GM23338 (cell line): ENCODE measurements around the gene PCSK2. TPM values are rescaled to one million over a fixed set of nuclear protein-coding genes. Genes with fewer than 3 reads are reported as not detected.

Experiments used
- ATAC-seq: fragments of 200-7000 bp; cut with Tn5 transposase; 3 replicates; pipeline ENCODE4 v1.9.1; 2020
- DNase-seq: peaks from one replicate; pipeline ENCODE4 v3.0.0-alpha.2; 2015; ENCODE audit warnings: low spot score
- H2AFZ ChIP-seq: fragments of 200-600 bp; sonication (generic); 2 replicates; pipeline ENCODE4 v1.8.0; 2016; ENCODE audit warnings: antibody characterized with exemption, mild to moderate bottlenecking, moderate library complexity
- H3F3A ChIP-seq: fragments of 200-600 bp; sonication (generic); replicated peaks from 2 replicates; pipeline ENCODE4 v1.8.0; 2017; ENCODE audit warnings: antibody characterized with exemption, mixed run types, low read depth
- H3K27ac ChIP-seq: fragments of 200-600 bp; sonication (generic); 2 replicates; pipeline ENCODE4 v1.6.1; 2016; ENCODE audit warnings: low read depth
- H3K27me3 ChIP-seq: fragments of 200-600 bp; sonication (generic); 2 replicates; pipeline ENCODE4 v1.8.0; 2016; ENCODE audit warnings: mild to moderate bottlenecking, mixed run types, moderate library complexity; ENCODE audit not compliant: insufficient read depth
- H3K36me3 ChIP-seq: fragments of 200-600 bp; sonication (generic); 2 replicates; pipeline ENCODE4 v1.8.0; 2016; ENCODE audit warnings: mild to moderate bottlenecking; ENCODE audit not compliant: insufficient read depth
- H3K4me1 ChIP-seq: fragments of 200-600 bp; sonication (generic); 2 replicates; pipeline ENCODE4 v1.8.0; 2016; ENCODE audit warnings: mild to moderate bottlenecking, moderate library complexity; ENCODE audit not compliant: insufficient read depth
- H3K4me2 ChIP-seq: fragments of 200-600 bp; sonication (generic); 2 replicates; pipeline ENCODE4 v1.7.1; 2017; ENCODE audit warnings: mixed run types
- H3K4me3 ChIP-seq: fragments of 200-600 bp; sonication (generic); 2 replicates; pipeline ENCODE4 v1.6.1; 2016; ENCODE audit warnings: mixed run types
- H3K79me2 ChIP-seq: fragments of 200-600 bp; sonication (generic); replicated peaks from 2 replicates; pipeline ENCODE4 v1.8.0; 2017; ENCODE audit warnings: mild to moderate bottlenecking; ENCODE audit not compliant: insufficient read depth
- H3K9me2 ChIP-seq: fragments of 200-600 bp; sonication (generic); 2 replicates; pipeline ENCODE4 v1.8.0; 2017; ENCODE audit not compliant: insufficient read depth
- H4K20me1 ChIP-seq: fragments of 200-600 bp; sonication (generic); replicated peaks from 2 replicates; pipeline ENCODE4 v1.8.0; 2017; ENCODE audit warnings: mild to moderate bottlenecking; ENCODE audit not compliant: insufficient read depth
- H3K27ac Mint-ChIP-seq: 2 replicates; pipeline ENCODE4 v1.8.0; 2020; ENCODE audit warnings: inconsistent platforms, mild to moderate bottlenecking, moderate library complexity, mixed read lengths
- H3K27me3 Mint-ChIP-seq: 3 replicates; pipeline ENCODE4 v1.8.0; 2022; ENCODE audit warnings: low read depth, mild to moderate bottlenecking, moderate library complexity, mixed read lengths, inconsistent platforms; ENCODE audit not compliant: insufficient read depth, poor library complexity
- H3K36me3 Mint-ChIP-seq: 3 replicates; pipeline ENCODE4 v1.8.0; 2021; ENCODE audit warnings: low read depth, mild to moderate bottlenecking, inconsistent platforms, moderate library complexity, mixed read lengths
- H3K4me1 Mint-ChIP-seq: 3 replicates; pipeline ENCODE4 v1.8.0; 2020; ENCODE audit warnings: mild to moderate bottlenecking, inconsistent platforms, mixed read lengths
- H3K4me3 Mint-ChIP-seq: 3 replicates; pipeline ENCODE4 v1.8.0; 2021; ENCODE audit warnings: moderate library complexity, mild to moderate bottlenecking, inconsistent platforms, mixed read lengths
- H3K9me3 Mint-ChIP-seq: 3 replicates; pipeline ENCODE4 v1.8.0; 2020; ENCODE audit warnings: moderate library complexity, mild to moderate bottlenecking, inconsistent platforms, mixed read lengths
- ETS1 ChIP-seq: IDR thresholded peaks from 2 replicates; pipeline ENCODE4 v1.6.1; 2016; ENCODE audit warnings: antibody characterized with exemption
- POLR2AphosphoS5 ChIP-seq: IDR thresholded peaks from 2 replicates; pipeline ENCODE4 v1.6.1; 2016; ENCODE audit warnings: antibody characterized with exemption, low read depth
- STAT1 ChIP-seq: IDR thresholded peaks from one replicate; pipeline ENCODE4 v1.6.1; 2016; ENCODE audit warnings: antibody characterized with exemption; ENCODE audit not compliant: unreplicated experiment
- ZNF331 ChIP-seq: fragments of 250-450 bp; sonication (Bioruptor Pico); IDR thresholded peaks from 2 replicates; pipeline ENCODE4 v1.5.0; 2020; ENCODE audit warnings: low read depth, mild to moderate bottlenecking, moderate library complexity
- ZNF462 ChIP-seq: fragments of 250-450 bp; sonication (Bioruptor Pico); IDR thresholded peaks from 2 replicates; pipeline ENCODE4 v1.5.0; 2020; ENCODE audit warnings: mild to moderate bottlenecking, moderate library complexity
- polyA plus RNA-seq: library from polyadenylated mRNA; unstranded; fragments of >200 nt; fragmentation: Nextera tagmentation; extraction: Ambion mirVana; gene quantifications from 2 replicates; pipeline ENCODE4 v1.2.1, GENCODE V29; 2016
- total RNA-seq: library from RNA; depleted of rRNA; stranded (reverse); fragments of >200 nt; shearing (Covaris generic); gene quantifications from 2 replicates; pipeline ENCODE4 v1.2.3, GENCODE V29; 2014

Gene PCSK2
- total and polyA plus RNA-seq, 2 experiments from 2014 or later: 0.37 to 1.1 TPM

- Mint-ChIP-seq H3K36me3 (no peaks in the 10 kb centered on the region), H3K9me3 (no peaks in the 10 kb centered on the region; the same call in 2 of the 3 replicates), H3K4me3 (no peak overlapping the region), H3K4me1 (no peaks in the 10 kb centered on the region), H3K27ac (peak overlapping the region; percentile 4; the same call in 1 of the 2 replicates), H3K27me3 (no peaks in the 10 kb centered on the region)
- Histone ChIP-seq H3K4me2 (no peak overlapping the region), H3K36me3 (no peaks in the 10 kb centered on the region), H3K9me2 (no peaks in the 10 kb centered on the region), H3K79me2 (no peaks in the 10 kb centered on the region), H2AFZ (no peak overlapping the region), H3K4me1 (no peaks in the 10 kb centered on the region), H3K27me3 (no peaks in the 10 kb centered on the region), H3K27ac (no peak overlapping the region), H3F3A (no peaks in the 10 kb centered on the region), H3K4me3 (no peak overlapping the region), H4K20me1 (no peaks in the 10 kb centered on the region)
- DNase-seq (no peak), ATAC-seq (no peak)
- TF ChIP-seq POLR2AphosphoS5 (no peak), ZNF462 (no peak), ZNF331 (no peak), STAT1 (no peak), ETS1 (no peak)
Measured at GRCh38 chr20:17391127-17391771, 164.4 kb downstream of the PCSK2 start.
